ENCODE results near the gene RALGPS1.
A peak's percentile ranks its signal among the peaks of the same experiment; 100 is the strongest.

RALGPS1 gene

DNA sequence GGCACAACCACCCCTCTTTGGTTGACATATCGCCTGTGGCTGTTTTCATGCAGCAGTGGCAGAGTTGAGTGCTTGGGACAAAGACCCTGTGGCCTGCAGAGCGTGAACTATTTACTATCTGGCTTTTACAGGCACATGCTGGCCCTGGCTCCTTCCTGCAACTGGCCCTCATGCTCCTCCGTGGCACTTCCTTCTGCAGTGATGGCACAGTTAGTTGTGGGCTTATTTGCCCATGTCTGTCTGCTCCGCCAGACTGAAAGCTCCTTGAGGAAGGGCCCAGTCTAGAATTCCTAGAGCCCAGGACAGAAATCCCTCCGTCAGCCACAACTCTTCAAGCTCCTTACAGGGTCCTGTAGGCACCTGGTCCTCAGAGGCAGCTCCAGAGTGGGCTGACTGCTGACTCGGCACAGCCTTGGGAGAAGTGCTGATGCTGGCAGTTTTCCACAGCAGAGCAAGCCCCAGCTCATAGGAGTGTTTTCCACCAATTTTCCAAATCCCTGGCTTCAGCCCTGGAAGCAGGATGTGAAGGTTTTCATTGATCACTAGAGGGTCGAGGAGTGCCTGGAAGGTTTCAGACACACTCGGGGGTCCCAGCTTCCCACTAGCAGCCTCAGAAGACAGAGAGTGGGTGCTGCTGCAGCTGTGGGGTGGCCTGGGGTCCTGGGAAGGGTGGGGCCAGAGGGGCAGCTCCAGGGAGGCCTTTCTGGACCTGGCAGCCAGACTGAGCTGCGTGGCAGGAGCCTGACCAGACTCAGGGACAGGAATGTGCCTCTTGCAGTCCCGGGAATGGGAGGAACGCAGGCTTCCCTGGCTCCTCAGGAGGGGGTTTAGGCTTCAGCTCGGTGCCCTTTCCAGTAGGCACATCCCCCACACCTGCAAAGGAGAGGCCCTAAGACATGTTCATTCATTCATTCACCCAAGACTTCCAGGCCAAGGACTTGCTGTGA is 264.4 kb downstream of the RALGPS1 start:
- Mint-ChIP-seq H3K27me3 (no peaks in the 10 kb centered on the region), H3K4me3 (no peak overlapping the region), H3K36me3 (ENCODE audit: insufficient read depth) (no peaks in the 10 kb centered on the region), H3K9me3 (no peaks in the 10 kb centered on the region), H3K27ac (peak overlapping the region in 1 of 2 donors; percentile 33), H3K4me1 (ENCODE audit: low read depth in 2 of 2) (peaks cover 0 to 1% of the 10 kb centered on the region in 2 donors)
- DNase-seq (no peak), ATAC-seq (replicated peaks) (no peak)

GRCh38 chr9:127179633-127180441 is 265.3 kb downstream of the RALGPS1 start:
- no peaks in the 10 kb centered on the region for H3K27me3 Mint-ChIP-seq
- peaks cover 0 to 4% of the 10 kb centered on the region in 2 donors for H3K4me1 Mint-ChIP-seq (ENCODE audit: low read depth in 2 of 2)
- no peak overlapping the region for H3K27ac Mint-ChIP-seq
- H3K36me3 Mint-ChIP-seq (ENCODE audit: insufficient read depth): no peaks in the 10 kb centered on the region
- DNase-seq (no peak), ATAC-seq (replicated peaks) (no peak)
- H3K9me3 Mint-ChIP-seq: no peaks in the 10 kb centered on the region
- no peak overlapping the region for H3K4me3 Mint-ChIP-seq

- no peak overlapping the region for H3K27ac Mint-ChIP-seq
- H3K9me3 Mint-ChIP-seq: no peaks in the 10 kb centered on the region
- peaks cover 0 to 4% of the 10 kb centered on the region in 2 donors for H3K4me1 Mint-ChIP-seq (ENCODE audit: low read depth in 2 of 2)
- no peak overlapping the region for H3K4me3 Mint-ChIP-seq
- DNase-seq: no peak
- no peak for ATAC-seq (replicated peaks)
- no peaks in the 10 kb centered on the region for H3K27me3 Mint-ChIP-seq
- H3K36me3 Mint-ChIP-seq (ENCODE audit: insufficient read depth): peaks cover 4% of the 10 kb centered on the region
Measured at GRCh38 chr9:127180457-127181314, 266.1 kb downstream of the RALGPS1 start.

DNA sequence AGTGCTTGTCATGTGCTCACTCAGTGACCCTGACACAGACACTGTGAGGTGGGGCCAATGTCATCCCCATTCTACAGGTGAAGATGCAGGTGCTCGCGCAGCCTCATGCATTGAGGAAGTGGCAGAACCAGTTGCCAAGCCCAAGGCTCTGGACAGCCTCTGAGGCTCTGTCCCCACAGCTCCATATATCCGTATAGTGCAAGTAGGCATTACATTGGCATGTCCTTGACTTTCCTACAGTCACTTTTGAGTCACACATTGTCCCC is 266.7 kb downstream of the RALGPS1 start:
- Mint-ChIP-seq H3K4me1 (ENCODE audit: low read depth in 2 of 2) (peaks cover 0 to 4% of the 10 kb centered on the region in 2 donors), H3K9me3 (no peaks in the 10 kb centered on the region), H3K27ac (peak overlapping the region in 1 of 2 donors; percentile 74), H3K36me3 (ENCODE audit: insufficient read depth) (peaks cover 4% of the 10 kb centered on the region), H3K4me3 (no peak overlapping the region), H3K27me3 (no peaks in the 10 kb centered on the region)
- no peak for DNase-seq
- no peak for ATAC-seq (replicated peaks)

GRCh38 chr9:127181595-127182190 is 267.1 kb downstream of the RALGPS1 start:
- peaks cover 0 to 4% of the 10 kb centered on the region in 2 donors for H3K4me1 Mint-ChIP-seq (ENCODE audit: low read depth in 2 of 2)
- no peak for DNase-seq

GRCh38 chr9:127182901-127183746 is 268.5 kb downstream of the RALGPS1 start:
- peaks cover 0 to 4% of the 10 kb centered on the region in 2 donors for H3K4me1 Mint-ChIP-seq (ENCODE audit: low read depth in 2 of 2)
- no peak for DNase-seq
- ATAC-seq (replicated peaks): no peak
- peak overlapping the region in 1 of 2 donors; percentile 63 for H3K27ac Mint-ChIP-seq
- H3K36me3 Mint-ChIP-seq (ENCODE audit: insufficient read depth): peaks cover 4% of the 10 kb centered on the region
- no peaks in the 10 kb centered on the region for H3K9me3 Mint-ChIP-seq
- no peak overlapping the region for H3K4me3 Mint-ChIP-seq
- no peaks in the 10 kb centered on the region for H3K27me3 Mint-ChIP-seq

More at GRCh38 chr9:127181595-127182190, 267.1 kb downstream of the RALGPS1 start:
- Mint-ChIP-seq H3K27me3 (no peaks in the 10 kb centered on the region), H3K4me3 (no peak overlapping the region), H3K27ac (peak overlapping the region in 1 of 2 donors; percentile 74), H3K9me3 (no peaks in the 10 kb centered on the region), H3K36me3 (ENCODE audit: insufficient read depth) (peaks cover 4% of the 10 kb centered on the region)
- ATAC-seq (replicated peaks): no peak

DNA sequence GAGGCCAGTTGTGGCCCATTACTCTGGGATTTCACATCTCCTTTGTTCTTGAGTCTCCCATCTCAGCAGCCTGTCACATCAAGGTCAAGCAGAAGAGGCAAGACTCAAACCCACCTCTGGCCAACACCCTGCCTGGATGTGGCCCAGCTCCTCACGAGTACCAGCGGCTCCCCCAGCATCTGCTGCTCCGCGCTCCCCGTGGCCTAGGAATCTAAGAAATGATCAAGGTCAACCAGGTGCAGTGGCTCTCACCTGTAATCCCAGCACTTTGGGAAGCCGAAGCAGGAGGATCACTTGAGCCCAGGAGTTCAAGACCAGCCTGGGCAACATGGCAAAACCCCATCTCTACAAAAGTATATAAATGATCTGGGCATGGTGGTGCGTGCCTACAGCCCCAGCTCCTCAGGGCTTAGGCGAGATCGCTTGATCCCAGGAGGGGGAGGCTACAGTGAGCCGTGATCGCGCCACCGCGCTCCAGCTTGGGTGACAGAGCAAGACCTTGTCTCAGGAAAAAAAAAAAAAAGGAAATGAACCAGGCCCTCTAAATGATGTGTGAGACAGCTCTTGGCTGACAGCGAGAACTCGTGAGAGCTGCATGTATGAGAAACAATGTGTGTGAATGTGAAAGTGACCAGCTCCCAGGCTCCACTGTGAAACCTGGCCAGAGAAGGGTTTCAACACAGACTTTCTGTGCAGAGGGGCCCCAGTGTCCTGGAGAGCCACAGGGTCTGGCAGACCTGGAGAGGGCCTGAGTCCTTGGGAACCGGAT is 269.4 kb downstream of the RALGPS1 start:
- Mint-ChIP-seq H3K27me3 (no peaks in the 10 kb centered on the region), H3K27ac (no peak overlapping the region), H3K4me3 (no peak overlapping the region), H3K36me3 (ENCODE audit: insufficient read depth) (peaks cover 4% of the 10 kb centered on the region), H3K4me1 (ENCODE audit: low read depth in 2 of 2) (peaks cover 0 to 4% of the 10 kb centered on the region in 2 donors), H3K9me3 (no peaks in the 10 kb centered on the region)
- no peak for ATAC-seq (replicated peaks)
- no peak for DNase-seq

DNA sequence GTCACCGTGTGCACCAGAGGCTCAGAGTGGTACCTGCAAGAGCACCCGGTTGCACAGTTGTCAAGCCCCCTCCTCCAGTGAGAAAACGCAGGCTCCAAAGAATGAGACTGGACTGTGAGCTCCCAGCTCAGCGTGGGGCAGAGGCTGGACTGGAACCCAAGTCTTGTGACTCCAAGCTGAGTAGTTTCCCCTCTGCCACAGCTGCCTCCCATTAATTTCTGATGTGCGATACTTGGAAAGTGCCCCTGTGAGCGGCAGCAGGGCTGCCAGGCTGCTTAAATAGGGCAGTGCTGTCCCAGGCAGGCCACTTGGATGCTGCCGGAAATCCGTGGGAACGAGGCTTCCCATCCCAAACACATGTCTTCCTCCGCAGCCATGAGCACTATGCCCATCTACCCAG is 270.1 kb downstream of the RALGPS1 start:
- peaks cover 0 to 4% of the 10 kb centered on the region in 2 donors for H3K4me1 Mint-ChIP-seq (ENCODE audit: low read depth in 2 of 2)
- no peaks in the 10 kb centered on the region for H3K9me3 Mint-ChIP-seq
- ATAC-seq (replicated peaks) (no peak), DNase-seq (no peak)
- no peaks in the 10 kb centered on the region for H3K27me3 Mint-ChIP-seq
- peaks cover 4% of the 10 kb centered on the region for H3K36me3 Mint-ChIP-seq (ENCODE audit: insufficient read depth)
- peak overlapping the region in 1 of 2 donors; percentile 8 for H3K27ac Mint-ChIP-seq
- no peak overlapping the region for H3K4me3 Mint-ChIP-seq

DNA sequence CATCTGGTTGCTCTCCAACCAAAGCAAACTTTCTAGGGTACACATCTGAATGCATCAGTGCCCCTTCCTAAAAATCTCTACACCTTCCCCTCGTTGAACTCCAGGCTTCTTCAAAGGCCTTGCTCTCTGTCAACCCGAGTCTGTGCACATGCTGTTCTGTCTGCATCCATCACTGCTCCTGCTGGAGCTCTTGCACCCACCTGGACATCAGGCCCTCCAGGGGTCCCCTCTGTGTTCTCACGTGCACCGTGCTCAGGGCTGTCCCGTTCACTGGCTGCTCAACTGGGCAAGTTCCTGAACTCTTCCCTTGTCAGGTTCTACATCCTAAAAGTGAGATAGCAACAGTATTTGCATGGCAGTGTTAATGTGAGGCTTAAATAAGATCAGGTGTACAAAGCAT is 270.6 kb downstream of the RALGPS1 start:
- Mint-ChIP-seq H3K27me3 (no peaks in the 10 kb centered on the region), H3K36me3 (ENCODE audit: insufficient read depth) (peaks cover 4% of the 10 kb centered on the region), H3K4me3 (no peak overlapping the region), H3K9me3 (no peaks in the 10 kb centered on the region), H3K27ac (peak overlapping the region in 1 of 2 donors; percentile 8), H3K4me1 (ENCODE audit: low read depth in 2 of 2) (peaks cover 0 to 4% of the 10 kb centered on the region in 2 donors)
- DNase-seq (no peak), ATAC-seq (replicated peaks) (no peak)

DNA sequence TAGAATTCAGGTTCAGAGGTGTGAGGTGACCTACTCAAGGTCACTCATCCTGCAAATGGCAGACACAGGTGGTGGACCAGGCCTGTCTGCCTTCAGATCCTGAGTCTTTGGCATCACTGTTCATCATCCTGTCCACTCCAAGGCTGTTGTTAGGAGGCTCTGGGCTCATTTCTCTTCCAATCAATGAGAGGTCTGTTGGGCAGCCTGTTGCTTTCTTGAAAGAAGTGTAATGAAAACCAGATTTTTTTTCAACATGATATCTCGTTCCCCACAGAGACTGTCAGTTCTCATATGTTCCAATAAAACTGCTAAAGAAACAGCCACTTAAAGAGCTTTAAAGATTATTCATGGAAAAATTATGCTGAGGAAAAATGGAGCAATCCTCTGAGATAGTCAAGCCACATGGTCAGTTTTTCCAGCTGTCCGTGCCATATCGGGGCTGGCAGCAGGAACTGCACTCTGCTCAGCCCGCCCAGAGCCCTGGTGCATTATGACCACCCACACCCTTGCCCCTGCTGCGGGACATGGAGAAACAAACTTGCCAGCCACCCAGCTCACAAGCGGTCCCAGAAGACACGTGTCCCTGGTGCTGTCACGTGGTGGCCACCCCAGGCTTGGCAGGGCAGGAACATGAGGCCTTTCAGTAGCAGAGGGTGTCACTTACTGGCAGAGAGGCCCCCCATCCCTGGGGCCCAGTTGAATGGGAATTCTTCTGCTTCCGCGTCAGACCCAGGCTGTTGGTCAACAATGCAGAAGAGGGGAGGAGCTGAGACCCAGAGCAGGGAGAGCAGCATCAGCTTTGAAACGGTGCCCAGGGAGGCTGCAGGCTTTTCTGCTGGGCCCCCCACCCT is 271.6 kb downstream of the RALGPS1 start:
- no peak for ATAC-seq (replicated peaks)
- Mint-ChIP-seq H3K36me3 (ENCODE audit: insufficient read depth) (peaks cover 4% of the 10 kb centered on the region), H3K27ac (peak overlapping the region in 1 of 2 donors; percentile 12), H3K9me3 (no peaks in the 10 kb centered on the region), H3K4me1 (ENCODE audit: low read depth in 2 of 2) (peaks cover 0 to 4% of the 10 kb centered on the region in 2 donors), H3K27me3 (no peaks in the 10 kb centered on the region), H3K4me3 (no peak overlapping the region)
- no peak for DNase-seq

GRCh38 chr9:127186806-127187205 is 272.2 kb downstream of the RALGPS1 start:
- no peak for DNase-seq
- Mint-ChIP-seq H3K4me3 (no peak overlapping the region), H3K4me1 (ENCODE audit: low read depth in 2 of 2) (peaks cover 0 to 4% of the 10 kb centered on the region in 2 donors), H3K27ac (peak overlapping the region in 1 of 2 donors; percentile 12), H3K36me3 (ENCODE audit: insufficient read depth) (peaks cover 4% of the 10 kb centered on the region), H3K27me3 (no peaks in the 10 kb centered on the region), H3K9me3 (no peaks in the 10 kb centered on the region)
- ATAC-seq (replicated peaks): no peak

Data from effector memory CD8-positive, alpha-beta T cell (primary cell).